Measurements from ENCODE around the gene NEXN. TPM values are rescaled to one million over a fixed set of nuclear protein-coding genes. Genes with fewer than 3 reads are reported as not detected.
"Not testable (repeated sequence)": the region's sequence is repeated elsewhere in the genome, so short reads cannot be mapped to it uniquely, and the experiment has no call there.

The NEXN gene
- total RNA-seq, 1 donor from 2014 or later = 24.5 TPM

DNA sequence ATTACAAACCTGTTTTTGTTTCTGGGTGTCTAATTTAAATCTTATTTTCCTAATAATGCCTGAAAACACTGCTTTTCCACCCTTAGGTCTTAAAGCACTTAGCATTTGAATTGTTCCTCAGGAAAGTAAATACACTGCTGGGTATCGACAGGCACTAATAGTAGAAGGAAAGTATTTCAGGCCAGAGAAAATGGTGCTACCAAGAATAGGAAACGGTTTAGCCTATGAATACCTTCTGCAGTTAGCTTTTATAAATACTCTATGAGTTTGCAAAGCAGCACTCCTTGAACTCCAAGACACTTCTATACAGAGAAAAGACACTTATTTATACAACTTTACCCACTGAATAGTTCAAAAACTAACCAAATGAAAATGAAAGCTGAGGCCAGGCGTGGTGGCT, 83.7 kb downstream of the NEXN start:
- Histone ChIP-seq H3K27ac (ENCODE audit: low read depth, low read length) (no peak overlapping the region), H3K9me3 (ENCODE audit: control insufficient read depth in 3 of 3, low read length in 3 of 3) (no peaks in the 10 kb centered on the region), H3K4me1 (ENCODE audit: control insufficient read depth in 3 of 3, insufficient read depth in 3 of 3, low read length in 3 of 3) (peaks cover 10 to 25% (median 24%) of the 10 kb centered on the region in 3 donors), H3K9ac (ENCODE audit: low read depth in 1 of 3, low read length in 3 of 3) (no peak overlapping the region), H3K4me3 (ENCODE audit: low read length in 3 of 3) (no peak overlapping the region), H3K36me3 (ENCODE audit: control insufficient read depth in 3 of 3, insufficient read depth in 3 of 3, low read length in 3 of 3) (peaks cover 0 to 24% (median 16%) of the 10 kb centered on the region in 3 donors), H3K27me3 (ENCODE audit: control insufficient read depth in 3 of 3, insufficient read depth in 3 of 3, low read length in 3 of 3) (no peaks in the 10 kb centered on the region)

DNA sequence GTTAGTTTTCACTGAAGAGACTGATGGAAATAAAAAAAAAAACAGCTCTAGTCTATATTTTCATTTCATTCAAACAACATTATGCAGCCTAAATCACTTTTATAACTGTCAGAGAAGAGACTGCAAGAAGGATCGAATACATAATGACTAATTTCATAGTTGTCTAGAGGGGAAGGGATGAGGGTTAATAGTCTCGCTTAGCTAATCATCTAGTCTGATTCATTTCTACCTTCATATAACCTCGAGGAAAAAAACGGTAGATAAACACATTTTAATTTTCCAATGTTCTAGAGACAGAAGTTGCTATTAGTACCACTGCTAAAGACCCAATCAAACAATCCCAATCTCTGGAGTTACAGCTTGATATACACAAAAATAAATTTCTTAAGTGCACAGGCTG, 87.0 kb downstream of the NEXN start:
- H3K9ac ChIP-seq (ENCODE audit: low read depth in 1 of 3, low read length in 3 of 3) = peak overlapping the region in 1 of 3 donors; percentile 7
- H3K27me3 ChIP-seq (ENCODE audit: control insufficient read depth in 3 of 3, insufficient read depth in 3 of 3, low read length in 3 of 3) = no peaks in the 10 kb centered on the region
- H3K4me3 ChIP-seq (ENCODE audit: low read length in 3 of 3) = peak overlapping the region in 1 of 3 donors; percentile 8
- peak overlapping the region; percentile 4 for H3K27ac ChIP-seq (ENCODE audit: low read depth, low read length)
- H3K4me1 ChIP-seq (ENCODE audit: control insufficient read depth in 3 of 3, insufficient read depth in 3 of 3, low read length in 3 of 3) = peaks cover 14 to 32% (median 26%) of the 10 kb centered on the region in 3 donors
- H3K36me3 ChIP-seq (ENCODE audit: control insufficient read depth in 3 of 3, insufficient read depth in 3 of 3, low read length in 3 of 3) = peaks cover 0 to 5% (median 0%) of the 10 kb centered on the region in 3 donors
- H3K9me3 ChIP-seq (ENCODE audit: control insufficient read depth in 3 of 3, low read length in 3 of 3) = no peaks in the 10 kb centered on the region

DNA sequence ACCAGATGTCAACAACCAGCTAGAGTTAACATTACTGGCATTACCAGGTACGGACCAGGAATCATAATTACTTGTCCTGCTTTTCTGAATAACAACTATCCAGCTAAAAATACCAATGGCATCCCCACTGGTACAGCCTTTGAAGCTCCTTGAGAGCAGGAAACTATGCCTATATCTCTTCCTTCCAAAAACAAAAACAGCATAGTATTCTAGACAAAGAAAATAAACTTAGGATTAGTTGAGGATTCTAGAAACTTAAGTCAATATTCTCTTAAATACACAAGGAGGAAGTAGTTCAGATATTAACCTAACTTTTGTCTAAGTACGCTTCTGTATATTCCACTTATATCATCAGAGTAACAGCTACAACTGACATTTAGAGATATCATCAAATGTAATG, 87.5 kb downstream of the NEXN start:
- peak overlapping the region in 1 of 3 donors; percentile 7 for H3K9ac ChIP-seq (ENCODE audit: low read depth in 1 of 3, low read length in 3 of 3)
- H3K27me3 ChIP-seq (ENCODE audit: control insufficient read depth in 3 of 3, insufficient read depth in 3 of 3, low read length in 3 of 3) = no peaks in the 10 kb centered on the region
- no peaks in the 10 kb centered on the region for H3K9me3 ChIP-seq (ENCODE audit: control insufficient read depth in 3 of 3, low read length in 3 of 3)
- peak overlapping the region; percentile 4 for H3K27ac ChIP-seq (ENCODE audit: low read depth, low read length)
- peaks cover 17 to 32% (median 26%) of the 10 kb centered on the region in 3 donors for H3K4me1 ChIP-seq (ENCODE audit: control insufficient read depth in 3 of 3, insufficient read depth in 3 of 3, low read length in 3 of 3)
- H3K36me3 ChIP-seq (ENCODE audit: control insufficient read depth in 3 of 3, insufficient read depth in 3 of 3, low read length in 3 of 3) = peaks cover 0 to 5% (median 0%) of the 10 kb centered on the region in 3 donors
- peak overlapping the region; percentile 8 to 39 (median 12) for H3K4me3 ChIP-seq (ENCODE audit: low read length in 3 of 3)

DNA sequence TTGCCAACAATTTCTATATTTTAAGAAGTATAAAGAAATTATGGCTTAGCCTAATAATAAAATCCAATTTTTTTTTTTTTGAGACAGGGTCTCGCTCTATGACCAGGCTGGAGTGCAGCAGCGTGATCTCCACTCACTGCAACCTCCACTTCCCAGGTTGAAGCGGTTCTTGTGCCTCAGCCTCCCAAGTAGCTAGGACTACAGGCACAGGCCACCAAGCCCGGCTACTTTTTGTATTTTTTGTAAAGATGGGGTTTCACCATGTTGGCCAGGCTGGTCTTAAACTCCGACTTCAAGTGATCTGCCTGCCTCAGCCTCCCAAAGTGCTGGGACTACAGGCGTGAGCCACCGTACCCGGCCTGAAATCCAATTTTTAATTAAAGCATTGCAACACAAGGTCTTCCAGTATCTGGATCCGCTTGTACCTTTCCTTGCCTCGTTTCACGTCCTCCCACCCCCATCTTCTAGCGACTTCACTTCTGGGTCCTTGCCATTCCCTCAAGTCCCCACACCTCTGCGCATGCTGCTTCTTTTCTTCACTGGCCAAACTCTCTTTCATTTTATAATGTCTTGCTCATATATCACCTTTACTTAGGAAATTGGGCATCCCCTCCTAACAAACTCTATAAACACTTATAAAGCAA, 88.1 kb downstream of the NEXN start:
- Histone ChIP-seq H3K4me1 (ENCODE audit: control insufficient read depth in 3 of 3, insufficient read depth in 3 of 3, low read length in 3 of 3) (peaks cover 17 to 32% (median 26%) of the 10 kb centered on the region in 3 donors), H3K27me3 (ENCODE audit: control insufficient read depth in 3 of 3, insufficient read depth in 3 of 3, low read length in 3 of 3) (no peaks in the 10 kb centered on the region), H3K36me3 (ENCODE audit: control insufficient read depth in 3 of 3, insufficient read depth in 3 of 3, low read length in 3 of 3) (peaks cover 0 to 5% (median 0%) of the 10 kb centered on the region in 3 donors), H3K4me3 (ENCODE audit: low read length in 3 of 3) (peak overlapping the region; percentile 39 to 95 (median 52)), H3K27ac (ENCODE audit: low read depth, low read length) (peak overlapping the region; percentile 20), H3K9ac (ENCODE audit: low read depth in 1 of 3, low read length in 3 of 3) (peak overlapping the region in 1 of 3 donors; percentile 40), H3K9me3 (ENCODE audit: control insufficient read depth in 3 of 3, low read length in 3 of 3) (no peaks in the 10 kb centered on the region)

DNA sequence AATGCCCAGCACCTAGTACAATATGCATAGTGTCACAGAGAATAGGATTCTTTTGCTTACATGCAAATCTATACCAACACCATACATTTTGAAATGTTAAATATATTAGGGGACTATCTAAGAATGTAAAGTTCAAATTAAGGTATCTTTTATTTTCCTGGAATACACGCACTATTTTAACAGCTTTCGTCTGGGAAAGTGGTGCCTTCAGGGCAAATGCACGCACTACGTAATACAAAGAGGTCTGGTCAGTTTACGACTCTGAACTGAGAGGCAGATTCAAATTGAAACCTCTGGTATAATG, 89.5 kb downstream of the NEXN start:
- Histone ChIP-seq H3K9me3 (ENCODE audit: control insufficient read depth in 3 of 3, low read length in 3 of 3) (no peaks in the 10 kb centered on the region), H3K4me1 (ENCODE audit: control insufficient read depth in 3 of 3, insufficient read depth in 3 of 3, low read length in 3 of 3) (peaks cover 16 to 29% (median 26%) of the 10 kb centered on the region in 3 donors)

DNA sequence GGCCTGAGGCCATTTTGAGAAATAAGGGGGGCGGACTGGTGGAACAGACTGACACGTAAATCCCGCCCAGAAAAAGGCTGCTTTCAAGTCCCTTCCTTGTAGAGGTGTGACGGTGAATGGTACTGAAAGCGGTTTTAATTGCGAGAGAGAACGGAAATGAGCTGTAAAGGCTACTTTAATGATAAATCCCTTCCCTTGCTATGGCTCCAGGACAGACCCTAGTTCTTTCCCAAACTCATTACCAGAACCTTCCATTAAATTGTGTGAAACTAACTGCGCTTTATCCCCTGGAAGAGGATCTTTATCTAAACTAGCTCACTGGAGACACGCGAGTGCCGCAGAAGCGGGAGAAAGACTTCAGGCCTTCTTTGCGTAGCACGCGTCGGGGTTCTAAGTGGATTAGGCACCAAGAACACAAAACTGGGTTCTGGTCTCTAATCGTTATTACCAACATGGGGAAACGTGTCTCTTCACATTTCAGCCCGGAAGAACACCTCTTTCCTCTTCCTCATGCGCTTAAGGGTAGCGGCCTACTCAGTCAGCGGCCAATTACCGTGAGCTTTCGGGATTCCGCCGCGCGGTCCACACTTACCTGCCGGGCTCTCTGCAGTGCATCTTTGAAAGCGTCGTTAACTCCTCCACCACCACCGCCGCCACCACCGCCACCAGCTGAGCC, 90.0 kb downstream of the NEXN start:
- H3K9me3 ChIP-seq (ENCODE audit: control insufficient read depth in 3 of 3, low read length in 3 of 3) = no peaks in the 10 kb centered on the region
- H3K4me3 ChIP-seq (ENCODE audit: low read length in 3 of 3) = peak overlapping the region; percentile 88 to 100 (median 95)
- H3K4me1 ChIP-seq (ENCODE audit: control insufficient read depth in 3 of 3, insufficient read depth in 3 of 3, low read length in 3 of 3) = peaks cover 16 to 29% (median 26%) of the 10 kb centered on the region in 3 donors
- H3K27ac ChIP-seq (ENCODE audit: low read depth, low read length) = peak overlapping the region; percentile 98
- H3K27me3 ChIP-seq (ENCODE audit: control insufficient read depth in 3 of 3, insufficient read depth in 3 of 3, low read length in 3 of 3) = no peaks in the 10 kb centered on the region
- H3K36me3 ChIP-seq (ENCODE audit: control insufficient read depth in 3 of 3, insufficient read depth in 3 of 3, low read length in 3 of 3) = peaks cover 0 to 5% (median 0%) of the 10 kb centered on the region in 3 donors
- H3K9ac ChIP-seq (ENCODE audit: low read depth in 1 of 3, low read length in 3 of 3) = peak overlapping the region; percentile 88 to 100 (median 96)

More for the DNA sequence above, 89.5 kb downstream of the NEXN start:
- Histone ChIP-seq H3K9ac (ENCODE audit: low read depth in 1 of 3, low read length in 3 of 3) (peak overlapping the region; percentile 88 to 100 (median 96)), H3K27me3 (ENCODE audit: control insufficient read depth in 3 of 3, insufficient read depth in 3 of 3, low read length in 3 of 3) (no peaks in the 10 kb centered on the region), H3K36me3 (ENCODE audit: control insufficient read depth in 3 of 3, insufficient read depth in 3 of 3, low read length in 3 of 3) (peaks cover 0 to 5% (median 0%) of the 10 kb centered on the region in 3 donors), H3K27ac (ENCODE audit: low read depth, low read length) (peak overlapping the region; percentile 98), H3K4me3 (ENCODE audit: low read length in 3 of 3) (peak overlapping the region; percentile 88 to 100 (median 95))

DNA sequence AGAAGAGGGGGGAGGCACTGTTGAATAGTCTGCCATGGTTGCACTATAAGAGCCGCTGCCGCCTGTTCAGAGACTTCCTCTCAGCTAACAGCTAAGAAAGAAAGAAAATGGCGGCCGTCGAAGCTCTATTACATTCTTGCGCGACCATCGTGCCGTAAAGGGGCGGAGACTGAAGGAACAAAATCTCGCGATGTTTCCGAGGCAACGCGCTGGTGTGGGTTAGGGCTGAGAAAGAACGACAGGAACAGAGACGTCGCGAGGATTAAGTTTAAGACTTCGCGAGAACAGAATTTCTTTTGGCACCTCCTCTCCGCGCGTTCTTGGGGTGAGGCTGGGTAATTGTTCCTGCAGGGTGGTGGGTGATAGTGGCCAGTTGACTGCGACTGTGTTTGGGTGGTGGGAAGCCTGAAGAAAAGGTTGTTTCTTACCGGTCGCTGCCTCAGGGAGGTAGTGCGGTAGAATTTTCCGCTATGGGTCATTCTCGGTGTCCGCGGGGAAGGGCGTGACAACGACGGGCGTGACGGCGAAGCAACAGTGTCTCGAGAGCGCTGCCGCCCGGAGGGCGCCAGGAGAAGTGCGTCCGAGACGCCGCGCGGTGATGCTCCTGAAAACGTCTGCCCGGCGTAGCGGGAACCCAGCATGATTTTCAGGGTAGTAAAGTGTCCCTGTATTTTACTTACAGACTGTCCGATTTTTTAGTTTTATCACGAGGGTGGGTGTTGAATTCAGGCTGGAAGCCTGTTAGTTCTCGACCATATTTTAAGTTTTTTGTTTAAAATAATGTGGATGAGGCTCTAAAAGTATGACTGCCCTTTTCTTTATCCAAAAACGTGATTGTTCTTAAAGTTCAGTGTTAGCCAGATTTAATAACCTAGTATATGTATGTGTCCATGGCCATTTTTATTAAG, 90.8 kb downstream of the NEXN start, which contains the start of gene FUBP1:
FUBP1 (minus strand) TSS at position 104 of the 908 bp plus-strand sequence; CDS start at position 36, 68 bp downstream.
- H3K9ac ChIP-seq (ENCODE audit: low read depth in 1 of 3, low read length in 3 of 3) = peak within 1 kb of the TSS; percentile 88 to 100 (median 96)
- peak within 1 kb of the TSS; percentile 98 for H3K27ac ChIP-seq (ENCODE audit: low read depth, low read length)
- no peaks in the 10 kb centered on the region for H3K9me3 ChIP-seq (ENCODE audit: control insufficient read depth in 3 of 3, low read length in 3 of 3)
- H3K4me3 ChIP-seq (ENCODE audit: low read length in 3 of 3) = peak within 1 kb of the TSS; percentile 88 to 100 (median 95)
- H3K36me3 ChIP-seq (ENCODE audit: control insufficient read depth in 3 of 3, insufficient read depth in 3 of 3, low read length in 3 of 3) = peaks cover 0 to 3% (median 0%) of the 10 kb centered on the region in 3 donors
- peaks cover 16 to 29% (median 26%) of the 10 kb centered on the region in 3 donors for H3K4me1 ChIP-seq (ENCODE audit: control insufficient read depth in 3 of 3, insufficient read depth in 3 of 3, low read length in 3 of 3)
- no peaks in the 10 kb centered on the region for H3K27me3 ChIP-seq (ENCODE audit: control insufficient read depth in 3 of 3, insufficient read depth in 3 of 3, low read length in 3 of 3)

DNA sequence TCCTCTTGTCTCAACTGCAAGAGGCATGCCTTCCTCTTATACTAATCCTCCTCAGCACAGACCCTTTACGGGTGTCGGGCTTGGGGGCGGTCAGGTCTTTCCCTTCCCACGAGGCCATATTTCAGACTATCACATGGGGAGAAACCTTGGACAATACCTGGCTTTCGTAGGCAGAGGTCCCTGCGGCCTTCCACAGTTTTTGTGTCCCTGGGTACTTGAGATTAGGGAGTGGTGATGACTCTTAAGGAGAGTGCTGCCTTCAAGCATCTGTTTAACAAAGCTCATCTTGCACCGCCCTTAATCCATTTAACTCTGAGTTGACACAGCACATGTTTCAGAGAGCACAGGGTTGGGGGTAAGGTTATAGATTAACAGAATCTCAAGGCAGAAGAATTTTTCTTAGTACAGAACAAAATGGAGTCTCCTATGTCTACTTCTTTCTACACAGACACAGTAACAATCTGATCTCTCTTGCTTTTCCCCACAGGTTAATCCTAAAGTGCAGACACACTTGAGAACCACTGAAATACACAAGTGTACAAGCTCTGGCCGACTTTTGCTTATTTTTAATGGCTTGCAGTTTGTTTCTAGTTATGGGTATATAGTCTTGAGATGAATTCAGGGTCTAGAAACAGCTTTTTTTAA, 95.0 kb downstream of the NEXN start:
- H3K36me3 ChIP-seq (ENCODE audit: control insufficient read depth in 3 of 3, insufficient read depth in 3 of 3, low read length in 3 of 3); H3K4me3 ChIP-seq (ENCODE audit: low read length in 3 of 3); H3K9ac ChIP-seq (ENCODE audit: low read depth in 1 of 3, low read length in 3 of 3); H3K27me3 ChIP-seq (ENCODE audit: control insufficient read depth in 3 of 3, insufficient read depth in 3 of 3, low read length in 3 of 3); H3K9me3 ChIP-seq (ENCODE audit: control insufficient read depth in 3 of 3, low read length in 3 of 3); H3K27ac ChIP-seq (ENCODE audit: low read depth, low read length): not testable (repeated sequence)
- H3K4me1 ChIP-seq (ENCODE audit: control insufficient read depth in 3 of 3, insufficient read depth in 3 of 3, low read length in 3 of 3) = peaks cover 12 to 18% (median 13%) of the 10 kb centered on the region in 3 donors

DNA sequence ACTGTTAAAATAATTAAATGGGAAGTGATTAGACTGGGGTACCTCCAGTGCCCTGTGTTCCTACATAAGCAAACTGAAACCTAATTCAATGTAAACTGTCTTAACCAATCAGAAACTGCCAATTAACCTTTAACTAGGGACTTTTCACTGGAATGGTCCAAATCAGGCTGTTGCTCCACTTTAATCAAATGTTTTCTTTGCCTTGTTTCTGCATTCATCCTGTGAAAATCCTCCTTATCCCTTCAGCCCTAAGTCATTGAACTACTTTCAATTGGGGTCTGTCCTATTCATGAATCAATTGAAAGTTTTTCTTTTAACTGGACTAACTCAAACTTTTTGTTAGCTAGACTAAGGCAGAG, 95.6 kb downstream of the NEXN start:
- no peaks in the 10 kb centered on the region for H3K36me3 ChIP-seq (ENCODE audit: control insufficient read depth in 3 of 3, insufficient read depth in 3 of 3, low read length in 3 of 3)
- no peak overlapping the region for H3K4me3 ChIP-seq (ENCODE audit: low read length in 3 of 3)
- H3K27me3 ChIP-seq (ENCODE audit: control insufficient read depth in 3 of 3, insufficient read depth in 3 of 3, low read length in 3 of 3) = no peaks in the 10 kb centered on the region
- no peak overlapping the region for H3K27ac ChIP-seq (ENCODE audit: low read depth, low read length)
- H3K9ac ChIP-seq (ENCODE audit: low read depth in 1 of 3, low read length in 3 of 3) = no peak overlapping the region
- no peaks in the 10 kb centered on the region for H3K9me3 ChIP-seq (ENCODE audit: control insufficient read depth in 3 of 3, low read length in 3 of 3)
- peaks cover 12 to 18% (median 13%) of the 10 kb centered on the region in 3 donors for H3K4me1 ChIP-seq (ENCODE audit: control insufficient read depth in 3 of 3, insufficient read depth in 3 of 3, low read length in 3 of 3)

Data from skeletal muscle tissue (tissue), 4 donors.